Ascending aorta (tissue), 2 donors: Measurements from ENCODE around the gene SRD5A1. TPM values are rescaled to one million over a fixed set of nuclear protein-coding genes. Genes with fewer than 3 reads are reported as not detected.

Source experiments
- DNase-seq, 2 donors: peaks; one replicate each; pipeline ENCODE4 v3.0.0-alpha.2; 2019; ENCODE audit warnings: low spot score in 2 of 2
- H3K27ac ChIP-seq, 2 donors: fragments of 200-600 bp; sonication (generic); one replicate each; pipeline ENCODE4 v1.5.1; 2016 to 2017; ENCODE audit warnings: mild to moderate bottlenecking in 1 of 2
- H3K27me3 ChIP-seq: fragments of 200-600 bp; sonication (generic); one replicate; pipeline ENCODE4 v1.5.1; 2017
- H3K36me3 ChIP-seq, 2 donors: fragments of 200-600 bp; sonication (generic); one replicate each; pipeline ENCODE4 v1.5.1; 2016
- H3K4me1 ChIP-seq, 2 donors: fragments of 200-600 bp; sonication (generic); one replicate each; pipeline ENCODE4 v1.5.1; 2016 to 2017; ENCODE audit warnings: mild to moderate bottlenecking in 1 of 2
- H3K4me3 ChIP-seq, 2 donors: fragments of 200-600 bp; sonication (generic); one replicate each; pipeline ENCODE4 v1.5.1; 2016 to 2017; ENCODE audit warnings: mild to moderate bottlenecking in 1 of 2
- H3K9me3 ChIP-seq, 2 donors: fragments of 200-600 bp; sonication (generic); one replicate each; pipeline ENCODE4 v1.5.1; 2016
- intact Hi-C: fragments of 100-400 bp; cut with DNase I; formaldehyde crosslinking; loops from one replicate; pipeline ENCODE4 v1.15.1; 2023
- total RNA-seq: library from RNA; depleted of rRNA; stranded (reverse); fragments of >200 nt; gene quantifications from one replicate; pipeline ENCODE4 v1.1.0, GENCODE V29; 2016
- TF ChIP-seq, protein P1 (sequence below), 3 experiments: fragments of 200-600 bp in 2 of 3; fragments of 450-650 bp in 1 of 3; sonication (generic) in 2 of 3; IDR thresholded peaks; one replicate each; pipeline ENCODE4 v1.5.1; 2016 to 2019; ENCODE audit warnings: antibody characterized with exemption in 3 of 3, mild to moderate bottlenecking in 1 of 3, moderate library complexity in 1 of 3

The SRD5A1 gene
- total RNA-seq, 1 donor from 2014 or later, result 186 TPM

DNA sequence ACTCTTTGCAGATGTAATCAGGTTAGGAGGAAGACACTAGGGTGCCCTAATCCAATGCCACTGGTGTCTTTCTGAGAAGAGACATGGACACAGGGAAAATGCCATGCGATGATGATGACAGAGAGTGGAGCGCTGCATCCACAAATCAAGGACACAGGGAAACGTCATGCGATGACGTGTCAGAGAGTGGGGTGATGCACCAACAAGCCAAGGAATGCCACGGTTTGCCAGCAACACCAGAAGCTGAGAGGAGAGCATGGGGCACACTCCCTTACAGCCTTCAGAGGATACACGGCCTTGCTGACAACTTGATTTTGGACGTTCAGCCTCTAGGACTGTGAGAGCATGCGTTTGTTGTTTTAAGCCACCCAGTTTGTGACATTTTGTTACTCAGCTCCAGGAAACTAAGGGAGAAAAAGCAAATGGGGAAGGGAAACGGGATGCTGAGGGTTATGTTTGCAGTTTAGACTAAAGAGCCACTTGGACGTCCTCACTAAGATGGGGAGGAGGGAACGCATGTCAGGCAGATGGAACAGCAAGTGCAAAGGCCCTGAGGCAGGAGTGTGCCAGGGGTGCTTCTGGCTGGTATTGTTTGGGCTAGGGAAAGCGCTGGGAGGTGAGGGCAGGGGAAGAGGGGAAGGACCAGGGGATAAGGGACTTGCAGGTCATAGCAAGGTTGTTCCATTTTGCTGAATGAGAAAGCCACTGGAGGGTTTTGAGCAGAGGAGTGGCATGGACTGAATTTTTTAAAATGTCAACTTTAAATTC lies 77.5 kb downstream of the SRD5A1 start:
- Histone ChIP-seq H3K27me3 (no peaks in the 10 kb centered on the region), H3K4me3 (no peak overlapping the region), H3K9me3 (no peaks in the 10 kb centered on the region), H3K36me3 (no peaks in the 10 kb centered on the region), H3K4me1 (peaks cover 2 to 25% of the 10 kb centered on the region in 2 donors), H3K27ac (peak overlapping the region in 1 of 2 donors; percentile 99)
- TF ChIP-seq, protein P1, sequence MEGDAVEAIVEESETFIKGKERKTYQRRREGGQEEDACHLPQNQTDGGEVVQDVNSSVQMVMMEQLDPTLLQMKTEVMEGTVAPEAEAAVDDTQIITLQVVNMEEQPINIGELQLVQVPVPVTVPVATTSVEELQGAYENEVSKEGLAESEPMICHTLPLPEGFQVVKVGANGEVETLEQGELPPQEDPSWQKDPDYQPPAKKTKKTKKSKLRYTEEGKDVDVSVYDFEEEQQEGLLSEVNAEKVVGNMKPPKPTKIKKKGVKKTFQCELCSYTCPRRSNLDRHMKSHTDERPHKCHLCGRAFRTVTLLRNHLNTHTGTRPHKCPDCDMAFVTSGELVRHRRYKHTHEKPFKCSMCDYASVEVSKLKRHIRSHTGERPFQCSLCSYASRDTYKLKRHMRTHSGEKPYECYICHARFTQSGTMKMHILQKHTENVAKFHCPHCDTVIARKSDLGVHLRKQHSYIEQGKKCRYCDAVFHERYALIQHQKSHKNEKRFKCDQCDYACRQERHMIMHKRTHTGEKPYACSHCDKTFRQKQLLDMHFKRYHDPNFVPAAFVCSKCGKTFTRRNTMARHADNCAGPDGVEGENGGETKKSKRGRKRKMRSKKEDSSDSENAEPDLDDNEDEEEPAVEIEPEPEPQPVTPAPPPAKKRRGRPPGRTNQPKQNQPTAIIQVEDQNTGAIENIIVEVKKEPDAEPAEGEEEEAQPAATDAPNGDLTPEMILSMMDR (IDR thresholded peaks at IDR 0.05), result no peak
- DNase-seq, result no peak
- intact Hi-C loops, result loop anchor here (5.0 to 10.0 kb wide), 3 partner anchors 333 to 1216 kb away; partner anchors contain the start of gene MED10

- peak in 1 of 2 donors; percentile 62 for DNase-seq
- TF ChIP-seq, protein P1 (IDR thresholded peaks at IDR 0.05), result no peak
- Histone ChIP-seq H3K27ac (peak overlapping the region; percentile 97 to 99), H3K36me3 (no peaks in the 10 kb centered on the region), H3K4me3 (peak overlapping the region; percentile 79 to 93), H3K9me3 (no peaks in the 10 kb centered on the region), H3K27me3 (no peaks in the 10 kb centered on the region), H3K4me1 (peaks cover 3 to 27% of the 10 kb centered on the region in 2 donors)
- intact Hi-C loops, result loop anchor here (1.0 to 10.0 kb wide), 8 partner anchors 7 to 1289 kb away; partner anchors contain the start of genes ICE1 and MED10
Observed at GRCh38 chr5:6711409-6712141, 78.3 kb downstream of the SRD5A1 start.

DNA sequence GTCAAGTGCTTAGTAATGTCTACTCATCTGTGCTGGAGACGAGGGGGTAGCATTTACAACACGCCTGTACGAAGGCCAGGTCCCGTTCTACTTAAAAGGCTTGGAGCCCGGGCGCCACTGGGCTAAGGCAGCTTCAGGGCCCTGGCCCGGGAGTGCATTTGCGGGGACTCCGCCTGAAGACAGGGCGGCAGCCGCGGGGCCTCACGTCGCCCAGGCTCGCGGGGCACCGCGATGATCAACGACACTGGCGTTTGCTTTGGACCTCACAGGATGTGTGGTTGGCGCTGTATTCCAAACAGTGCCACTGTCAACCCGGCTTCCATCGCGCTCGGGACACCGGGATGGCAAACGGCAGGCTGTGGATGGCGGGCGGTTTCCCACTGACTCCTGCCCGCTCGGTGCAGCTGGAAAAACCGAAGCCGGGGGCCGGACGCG lies 78.9 kb downstream of the SRD5A1 start:
- H3K27ac ChIP-seq, result peak overlapping the region; percentile 97 to 99
- no peaks in the 10 kb centered on the region for H3K9me3 ChIP-seq
- DNase-seq, result peak in 1 of 2 donors; percentile 84
- TF ChIP-seq, protein P1 (IDR thresholded peaks at IDR 0.05), result peak in 1 of 3 experiments; percentile 10
- no peaks in the 10 kb centered on the region for H3K36me3 ChIP-seq
- no peaks in the 10 kb centered on the region for H3K27me3 ChIP-seq
- peaks cover 6 to 33% of the 10 kb centered on the region in 2 donors for H3K4me1 ChIP-seq
- peak overlapping the region; percentile 79 to 93 for H3K4me3 ChIP-seq
- intact Hi-C loops, result loop anchor here (1.0 to 10.0 kb wide), 8 partner anchors 8 to 1289 kb away; partner anchors contain the start of genes ICE1 and MED10

DNA sequence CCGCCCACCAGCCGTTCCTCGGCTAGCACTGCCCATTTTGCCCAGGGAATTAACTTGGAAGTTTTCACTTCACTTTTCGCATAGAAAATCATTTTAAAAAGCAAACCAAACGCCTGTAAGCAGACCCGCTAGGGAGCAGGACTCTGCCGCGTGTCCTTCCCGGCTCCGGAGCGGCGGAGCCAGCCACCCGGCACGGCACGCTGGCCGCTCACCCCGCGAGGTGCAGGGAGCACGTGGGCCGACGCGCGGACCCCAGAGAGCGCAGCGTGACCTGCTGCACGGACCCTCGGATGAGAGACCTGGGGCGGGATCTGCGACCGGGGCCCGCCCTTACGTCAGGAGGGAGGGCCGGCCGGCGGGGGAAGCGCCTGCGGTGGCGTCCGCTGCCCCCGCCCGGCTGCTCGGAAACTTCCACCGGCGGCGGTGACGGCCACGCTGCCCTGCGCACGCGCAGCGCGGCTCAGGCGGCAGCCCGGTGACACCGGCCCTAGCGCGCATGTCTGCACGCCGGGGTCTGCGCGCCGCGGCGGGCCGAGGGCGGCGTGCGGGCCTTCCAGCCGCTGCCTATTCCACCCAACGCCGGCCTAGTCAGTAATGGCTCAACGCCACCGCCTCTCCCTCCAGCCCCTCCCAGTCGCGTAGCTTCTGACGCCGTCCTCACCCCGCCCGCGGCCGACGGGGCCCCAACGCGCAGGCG lies 79.5 kb downstream of the SRD5A1 start:
- TF ChIP-seq, protein P1 (IDR thresholded peaks at IDR 0.05), result no peak
- peak; percentile 88 to 98 for DNase-seq
- H3K27ac ChIP-seq, result peak overlapping the region; percentile 97 to 99
- H3K36me3 ChIP-seq, result no peaks in the 10 kb centered on the region
- H3K4me1 ChIP-seq, result peaks cover 6 to 36% of the 10 kb centered on the region in 2 donors
- H3K9me3 ChIP-seq, result no peaks in the 10 kb centered on the region
- intact Hi-C loops, result loop anchor here (1.0 to 10.0 kb wide), 10 partner anchors 8 to 1290 kb away; partner anchors contain the start of genes ICE1, MED10, NSUN2 and SRD5A1
- peak overlapping the region; percentile 79 to 93 for H3K4me3 ChIP-seq
- no peaks in the 10 kb centered on the region for H3K27me3 ChIP-seq
